ENCODE data around the gene ADGRD1.
A peak's percentile ranks its signal among the peaks of the same experiment; 100 is the strongest.

DNA sequence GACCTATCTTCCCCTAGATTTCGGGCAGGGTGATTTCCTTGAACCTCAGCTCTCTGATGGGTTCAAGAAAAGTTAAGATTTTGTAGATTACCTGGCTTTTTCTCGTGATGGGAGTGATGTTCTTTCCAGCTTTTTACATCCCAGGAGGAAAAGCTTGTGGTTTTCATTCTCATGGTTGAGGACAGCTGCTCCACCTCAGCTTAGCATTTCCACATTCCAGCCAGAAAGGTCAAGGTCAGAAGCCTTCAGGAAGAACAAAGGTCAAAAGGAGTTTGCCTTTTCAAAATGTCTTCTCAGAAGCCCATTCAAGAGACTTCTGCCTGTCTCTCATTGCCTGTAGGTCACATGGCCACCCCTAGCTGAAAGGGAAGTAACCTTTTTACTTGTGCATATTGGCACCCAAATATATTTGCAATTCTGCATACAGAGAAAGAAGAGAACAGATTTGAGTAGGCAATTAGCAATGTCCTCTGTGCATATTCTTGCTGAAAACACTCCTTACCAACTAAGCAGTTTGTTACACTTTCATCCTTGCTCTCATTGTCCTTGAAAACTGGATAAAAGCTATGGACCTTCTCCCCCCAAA is 6.6 kb upstream of the ADGRD1 start:
- TF ChIP-seq CTCF (IDR thresholded peaks at IDR 0.05; ENCODE audit: low read depth, low read length) (no peak), POLR2A (IDR thresholded peaks at IDR 0.05; ENCODE audit: extremely low read depth, insufficient read length) (no peak), MAX (IDR thresholded peaks at IDR 0.05; ENCODE audit: low read depth, low read length) (peak; percentile 60)

All from NB4 (cell line).